Body of pancreas (tissue), 4 donors: ENCODE measurements around the gene DNMT3A.

Experiments used
- POLR2A ChIP-seq, 3 donors: fragments of 450-650 bp; IDR thresholded peaks; one replicate each; pipeline ENCODE4 v1.6.1; 2016; ENCODE audit warnings: antibody characterized with exemption in 3 of 3, mild to moderate bottlenecking in 2 of 3
- TF ChIP-seq, protein P1 (sequence below), 7 experiments: fragments of 450-650 bp in 4 of 7; fragments of 200-600 bp in 3 of 7; sonication (generic) in 3 of 7; IDR thresholded peaks; one replicate each; pipeline ENCODE4 v1.5.1; 2016 to 2019; ENCODE audit warnings: antibody characterized with exemption in 7 of 7

DNA sequence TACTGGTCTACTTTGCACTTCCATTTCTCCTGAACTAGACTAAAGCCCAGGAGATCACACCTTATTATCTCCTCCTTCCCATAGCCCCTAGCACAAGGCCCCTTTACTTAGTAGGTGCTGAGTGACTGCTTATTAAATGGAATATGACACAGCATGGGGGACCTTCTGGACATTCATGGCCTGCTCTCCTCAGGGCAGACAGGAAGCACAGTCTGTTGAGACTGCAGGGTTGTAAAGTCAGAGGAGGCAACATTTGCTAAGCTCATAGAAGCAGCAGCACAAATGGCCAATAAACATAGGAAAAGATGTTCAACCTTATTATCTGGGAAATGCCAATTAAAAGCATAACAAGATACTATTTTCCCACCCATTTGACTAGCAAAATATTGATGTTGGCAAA, 75.3 kb downstream of the DNMT3A start:
- no peak for TF ChIP-seq POLR2A (IDR thresholded peaks at IDR 0.05)
- TF ChIP-seq, protein P1, sequence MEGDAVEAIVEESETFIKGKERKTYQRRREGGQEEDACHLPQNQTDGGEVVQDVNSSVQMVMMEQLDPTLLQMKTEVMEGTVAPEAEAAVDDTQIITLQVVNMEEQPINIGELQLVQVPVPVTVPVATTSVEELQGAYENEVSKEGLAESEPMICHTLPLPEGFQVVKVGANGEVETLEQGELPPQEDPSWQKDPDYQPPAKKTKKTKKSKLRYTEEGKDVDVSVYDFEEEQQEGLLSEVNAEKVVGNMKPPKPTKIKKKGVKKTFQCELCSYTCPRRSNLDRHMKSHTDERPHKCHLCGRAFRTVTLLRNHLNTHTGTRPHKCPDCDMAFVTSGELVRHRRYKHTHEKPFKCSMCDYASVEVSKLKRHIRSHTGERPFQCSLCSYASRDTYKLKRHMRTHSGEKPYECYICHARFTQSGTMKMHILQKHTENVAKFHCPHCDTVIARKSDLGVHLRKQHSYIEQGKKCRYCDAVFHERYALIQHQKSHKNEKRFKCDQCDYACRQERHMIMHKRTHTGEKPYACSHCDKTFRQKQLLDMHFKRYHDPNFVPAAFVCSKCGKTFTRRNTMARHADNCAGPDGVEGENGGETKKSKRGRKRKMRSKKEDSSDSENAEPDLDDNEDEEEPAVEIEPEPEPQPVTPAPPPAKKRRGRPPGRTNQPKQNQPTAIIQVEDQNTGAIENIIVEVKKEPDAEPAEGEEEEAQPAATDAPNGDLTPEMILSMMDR (IDR thresholded peaks at IDR 0.05): no peak
